ENCODE data around the gene ADAMTSL1. TPM values are rescaled to one million over a fixed set of nuclear protein-coding genes. Genes with fewer than 3 reads are reported as not detected.

The ADAMTSL1 gene
- total and polyA plus RNA-seq, 2 donors (not counting 3 experiments of a cell fraction or from before 2014, with no cell fraction given), result 15.0 to 18.4 TPM

GRCh38 chr9:18499062-18499461 lies 25.1 kb downstream of the ADAMTSL1 start:
- CTCF ChIA-PET, result interaction anchor here (2.5 kb wide), 1 partner anchor 56 kb away, joined by 10 read pairs; no protein-coding TSS in a partner anchor
- FAIRE-seq (no peak), DNase-seq (ENCODE audit: low read depth, low spot score) (no peak)
- Histone ChIP-seq H3K4me1 (ENCODE audit: control insufficient read depth, extremely low read depth, insufficient read depth, low read length) (no peaks in the 10 kb centered on the region), H3K79me2 (ENCODE audit: control insufficient read depth, insufficient read depth, low read length) (peaks cover 26% of the 10 kb centered on the region), H2AFZ (ENCODE audit: low read depth, low read length) (no peak overlapping the region), H3K4me2 (ENCODE audit: insufficient read depth, low read length) (no peak overlapping the region), H3K36me3 (ENCODE audit: control insufficient read depth in 2 of 2, extremely low read depth in 1 of 2, insufficient read depth in 2 of 2, low read length in 2 of 2) (no peaks in the 10 kb centered on the region), H3K4me3 (replicated peaks in 1 of 3; ENCODE audit: insufficient read depth in 1 of 3, low read depth in 1 of 3, low read length in 3 of 3) (no peak overlapping the region), H3K27ac (ENCODE audit: insufficient read depth, low read depth, low read length) (no peak overlapping the region), H3K9me3 (replicated peaks; ENCODE audit: control insufficient read depth, insufficient read depth, low read length) (no peaks in the 10 kb centered on the region), H4K20me1 (replicated peaks; ENCODE audit: control insufficient read depth, extremely low read depth, insufficient read depth, low read length) (no peaks in the 10 kb centered on the region), H3K9ac (replicated peaks; ENCODE audit: extremely low read depth, insufficient read depth, low read length) (no peak overlapping the region), H3K9me1 (replicated peaks; ENCODE audit: control insufficient read depth, extremely low read depth, insufficient read depth, low read length) (no peaks in the 10 kb centered on the region), H3K27me3 (ENCODE audit: control insufficient read depth in 2 of 2, insufficient read depth in 2 of 2, low read length in 2 of 2) (no peaks in the 10 kb centered on the region)
- BruUV-seq (replicated peaks), result no TSS peak
- dilution Hi-C loops (cut with MboI; ENCODE audit: extremely low pct_ligation_motif_present, low sequenced_read_pairs) (no loop called here), intact Hi-C loops (cut with micrococcal nuclease) (loop anchor here (10.0 kb wide), 1 partner anchor 546 kb away; the partner anchor contains the start of gene RRAGA)
- POLR2A ChIA-PET, result no interaction called here
- TF ChIP-seq JUN (IDR thresholded peaks at IDR 0.05; ENCODE audit: borderline replicate concordance, insufficient read depth, insufficient read length, low read depth) (no peak), POLR2AphosphoS5 (IDR thresholded peaks at IDR 0.05; ENCODE audit: insufficient read depth, low read depth, low read length) (no peak), GATA2 (IDR thresholded peaks at IDR 0.05; ENCODE audit: insufficient read depth, insufficient read length, low read depth, low read length) (no peak), EZH2 (IDR thresholded peaks at IDR 0.05; ENCODE audit: borderline replicate concordance, low read depth, low read length, severe bottlenecking) (no peak), CTCF (IDR thresholded peaks at IDR 0.05; ENCODE audit: extremely low read depth in 1 of 2, insufficient read depth in 1 of 2, low read depth in 1 of 2, low read length in 2 of 2) (no peak), FOS (IDR thresholded peaks at IDR 0.05; ENCODE audit: borderline replicate concordance, insufficient read depth, low read length) (no peak), POLR2A (IDR thresholded peaks at IDR 0.05; ENCODE audit: low read depth, low read length) (no peak), MYC (IDR thresholded peaks at IDR 0.05; ENCODE audit: low read depth, low read length) (no peak), MAX (IDR thresholded peaks at IDR 0.05; ENCODE audit: insufficient read depth, insufficient read length) (no peak)
